Suprapubic skin (tissue), 3 donors: ENCODE measurements around the gene PTPRM.

ENCODE experiments used
- EP300 ChIP-seq: sonication (generic); formaldehyde crosslinking; IDR thresholded peaks from one replicate; pipeline ENCODE4 v1.6.1; 2017; ENCODE audit warnings: antibody characterized with exemption
- TF ChIP-seq, protein P1 (sequence below), 2 donors: fragments of 200-600 bp in 1 of 2; fragments of 450-650 bp in 1 of 2; sonication (generic) in 1 of 2; IDR thresholded peaks; one replicate each; pipeline ENCODE4 v1.5.1; 2016 to 2019; ENCODE audit warnings: antibody characterized with exemption in 2 of 2, mild to moderate bottlenecking in 1 of 2, moderate library complexity in 1 of 2

DNA sequence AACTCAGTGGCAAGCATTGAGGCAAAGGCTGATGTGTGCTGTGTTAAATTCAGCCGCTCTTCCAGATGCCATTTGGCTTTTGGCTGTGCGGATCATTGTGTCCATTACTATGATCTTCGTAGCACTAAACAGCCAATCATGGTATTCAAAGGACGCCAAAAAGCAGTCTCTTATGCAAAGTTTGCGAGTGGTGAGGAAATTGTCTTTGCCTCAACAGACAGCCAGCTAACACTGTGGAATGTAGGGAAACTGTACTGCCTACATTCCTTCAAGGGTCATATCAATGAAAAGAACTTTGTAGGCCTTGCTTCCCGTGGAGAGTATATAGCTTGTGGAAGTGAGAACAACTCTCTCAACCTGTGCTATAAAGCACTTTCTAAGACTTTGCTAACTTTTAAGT lies 846.6 kb downstream of the PTPRM start:
- TF ChIP-seq, protein P1, sequence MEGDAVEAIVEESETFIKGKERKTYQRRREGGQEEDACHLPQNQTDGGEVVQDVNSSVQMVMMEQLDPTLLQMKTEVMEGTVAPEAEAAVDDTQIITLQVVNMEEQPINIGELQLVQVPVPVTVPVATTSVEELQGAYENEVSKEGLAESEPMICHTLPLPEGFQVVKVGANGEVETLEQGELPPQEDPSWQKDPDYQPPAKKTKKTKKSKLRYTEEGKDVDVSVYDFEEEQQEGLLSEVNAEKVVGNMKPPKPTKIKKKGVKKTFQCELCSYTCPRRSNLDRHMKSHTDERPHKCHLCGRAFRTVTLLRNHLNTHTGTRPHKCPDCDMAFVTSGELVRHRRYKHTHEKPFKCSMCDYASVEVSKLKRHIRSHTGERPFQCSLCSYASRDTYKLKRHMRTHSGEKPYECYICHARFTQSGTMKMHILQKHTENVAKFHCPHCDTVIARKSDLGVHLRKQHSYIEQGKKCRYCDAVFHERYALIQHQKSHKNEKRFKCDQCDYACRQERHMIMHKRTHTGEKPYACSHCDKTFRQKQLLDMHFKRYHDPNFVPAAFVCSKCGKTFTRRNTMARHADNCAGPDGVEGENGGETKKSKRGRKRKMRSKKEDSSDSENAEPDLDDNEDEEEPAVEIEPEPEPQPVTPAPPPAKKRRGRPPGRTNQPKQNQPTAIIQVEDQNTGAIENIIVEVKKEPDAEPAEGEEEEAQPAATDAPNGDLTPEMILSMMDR (IDR thresholded peaks at IDR 0.05) = no peak
- TF ChIP-seq EP300 = no peak
